GM21576 (cell line): ENCODE data around the gene TMEM130.
"Not testable (repeated sequence)": the region's sequence is repeated elsewhere in the genome, so short reads cannot be mapped to it uniquely, and the experiment has no call there.

Experiments
- ATAC-seq: cut with Tn5 transposase; IDR thresholded peaks from one replicate; pipeline ENCODE4 v1.9.1; 2021; ENCODE audit warnings: mild to moderate bottlenecking, moderate library complexity; ENCODE audit not compliant: unreplicated experiment

TMEM130 gene

GRCh38 chr7:98877692-98878364 lies 8.0 kb upstream of the TMEM130 start:
- ATAC-seq = no peak

- no peak for ATAC-seq
These were observed 7.3 kb upstream of the TMEM130 start for GRCh38 chr7:98877146-98877545.

- ATAC-seq = no peak
These were observed 5.7 kb upstream of the TMEM130 start for GRCh38 chr7:98875501-98875900.

GRCh38 chr7:98874942-98875341 lies 5.1 kb upstream of the TMEM130 start:
- no peak for ATAC-seq

GRCh38 chr7:98873610-98874009 lies 3.8 kb upstream of the TMEM130 start:
- not testable (repeated sequence) for ATAC-seq

GRCh38 chr7:98872328-98872924 lies 2.6 kb upstream of the TMEM130 start:
- ATAC-seq = no peak

- no peak for ATAC-seq
These were observed 1.1 kb upstream of the TMEM130 start for GRCh38 chr7:98870807-98871491.

GRCh38 chr7:98870121-98870651 lies 372 bp upstream of the TMEM130 start:
- peak; percentile 85 for ATAC-seq

- ATAC-seq = no peak
These were observed 702 bp downstream of the TMEM130 start for GRCh38 chr7:98869027-98869596.

- ATAC-seq = no peak
These were observed 1.4 kb downstream of the TMEM130 start for GRCh38 chr7:98868450-98868849.

- no peak for ATAC-seq
These were observed 3.0 kb downstream of the TMEM130 start for GRCh38 chr7:98866765-98867164.

- ATAC-seq = no peak
These were observed 3.5 kb downstream of the TMEM130 start for GRCh38 chr7:98866351-98866750.

- no peak for ATAC-seq
These were observed 4.9 kb downstream of the TMEM130 start for GRCh38 chr7:98864731-98865453.

- ATAC-seq = no peak
These were observed 6.2 kb downstream of the TMEM130 start for GRCh38 chr7:98863601-98864000.

GRCh38 chr7:98862716-98863420 lies 6.9 kb downstream of the TMEM130 start:
- no peak for ATAC-seq

- no peak for ATAC-seq
These were observed 7.6 kb downstream of the TMEM130 start for GRCh38 chr7:98862203-98862602.

GRCh38 chr7:98860071-98860470 lies 9.7 kb downstream of the TMEM130 start:
- ATAC-seq = no peak

GRCh38 chr7:98855610-98856422 lies 14.0 kb downstream of the TMEM130 start:
- ATAC-seq = no peak

- ATAC-seq = no peak
These were observed 17.0 kb downstream of the TMEM130 start for GRCh38 chr7:98852826-98853225.
